Subcutaneous abdominal adipose tissue (tissue), 5 donors: ENCODE measurements around the gene CEP89.
"Not testable (repeated sequence)": the region's sequence is repeated elsewhere in the genome, so short reads cannot be mapped to it uniquely, and the experiment has no call there.

Experiments
- H3K27ac ChIP-seq: one replicate; pipeline ENCODE4 v1.7.0; 2013; ENCODE audit warnings: low read depth, mild to moderate bottlenecking, inconsistent platforms, low read length, moderate library complexity
- H3K27me3 ChIP-seq, 5 donors: one replicate each; pipeline ENCODE4 v1.7.0; 2013; ENCODE audit warnings: low read length in 5 of 5, inconsistent platforms in 1 of 5; ENCODE audit not compliant: control insufficient read depth in 5 of 5, insufficient read depth in 4 of 5
- H3K36me3 ChIP-seq, 5 donors: one replicate each; pipeline ENCODE4 v1.7.0; 2013; ENCODE audit warnings: low read length in 5 of 5; ENCODE audit not compliant: control insufficient read depth in 5 of 5, insufficient read depth in 5 of 5
- H3K4me1 ChIP-seq, 5 donors: one replicate each; pipeline ENCODE4 v1.7.0; 2013; ENCODE audit warnings: low read length in 5 of 5, mild to moderate bottlenecking in 3 of 5, moderate library complexity in 1 of 5; ENCODE audit not compliant: control insufficient read depth in 5 of 5, insufficient read depth in 5 of 5
- H3K4me3 ChIP-seq, 5 donors: one replicate each; pipeline ENCODE4 v1.7.0; 2013; ENCODE audit warnings: low read length in 5 of 5, low read depth in 1 of 5
- H3K9ac ChIP-seq, 5 donors: one replicate each; pipeline ENCODE4 v1.7.0; 2013; ENCODE audit warnings: low read length in 5 of 5, mild to moderate bottlenecking in 4 of 5, moderate library complexity in 3 of 5
- H3K9me3 ChIP-seq, 5 donors: one replicate each; pipeline ENCODE4 v1.7.0; 2013; ENCODE audit warnings: low read length in 5 of 5; ENCODE audit not compliant: control insufficient read depth in 5 of 5
- donor health status: healthy.
- donor health status: healthy.
- donor health status: healthy.
- donor health status: healthy.
- donor health status: healthy.

Gene CEP89

DNA sequence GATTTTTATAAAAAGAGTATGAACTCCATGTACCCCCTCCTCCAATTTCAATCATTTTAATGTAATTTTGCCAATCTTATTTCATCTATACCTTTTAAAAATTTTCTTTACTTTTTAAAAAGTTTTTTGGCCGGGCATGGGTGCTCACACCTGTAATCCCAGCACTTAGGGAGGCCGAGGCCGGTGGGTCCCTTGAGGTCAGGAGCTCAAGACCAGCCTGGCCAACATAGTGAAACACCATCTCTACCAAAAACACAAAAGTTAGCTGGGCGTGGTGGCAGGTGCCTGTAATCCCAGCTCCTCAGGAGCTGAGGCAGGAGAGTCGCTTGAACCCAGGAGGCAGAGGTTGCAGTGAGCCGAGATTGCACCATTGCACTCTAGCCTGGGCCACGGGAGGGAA, 138.4 kb downstream of the CEP89 start:
- H3K27ac ChIP-seq, H3K36me3 ChIP-seq, H3K4me1 ChIP-seq, H3K9ac ChIP-seq, H3K27me3 ChIP-seq, H3K4me3 ChIP-seq, H3K9me3 ChIP-seq: not testable (repeated sequence)

DNA sequence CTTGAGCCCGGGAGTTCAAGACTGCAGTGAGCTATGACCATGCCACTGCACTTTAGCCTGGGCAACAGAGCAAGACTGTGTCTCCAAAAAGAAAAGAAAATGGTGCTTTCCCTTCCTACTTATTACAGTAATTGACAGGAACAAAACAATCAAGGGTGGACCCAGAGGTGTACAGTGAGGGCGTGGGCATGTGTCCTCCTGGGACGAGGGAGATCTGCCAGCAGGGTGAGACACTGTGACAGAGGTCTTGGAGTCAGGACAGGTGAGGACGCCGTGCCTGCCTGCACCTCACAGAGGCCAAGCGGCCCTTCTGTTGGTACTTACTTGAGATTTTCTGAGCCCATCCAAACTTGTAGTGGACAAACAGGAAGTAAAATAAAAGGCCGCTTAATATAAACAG, 138.9 kb downstream of the CEP89 start:
- not testable (repeated sequence) for H3K27me3 ChIP-seq, H3K27ac ChIP-seq, H3K4me1 ChIP-seq, H3K36me3 ChIP-seq, H3K9me3 ChIP-seq, H3K9ac ChIP-seq, H3K4me3 ChIP-seq

DNA sequence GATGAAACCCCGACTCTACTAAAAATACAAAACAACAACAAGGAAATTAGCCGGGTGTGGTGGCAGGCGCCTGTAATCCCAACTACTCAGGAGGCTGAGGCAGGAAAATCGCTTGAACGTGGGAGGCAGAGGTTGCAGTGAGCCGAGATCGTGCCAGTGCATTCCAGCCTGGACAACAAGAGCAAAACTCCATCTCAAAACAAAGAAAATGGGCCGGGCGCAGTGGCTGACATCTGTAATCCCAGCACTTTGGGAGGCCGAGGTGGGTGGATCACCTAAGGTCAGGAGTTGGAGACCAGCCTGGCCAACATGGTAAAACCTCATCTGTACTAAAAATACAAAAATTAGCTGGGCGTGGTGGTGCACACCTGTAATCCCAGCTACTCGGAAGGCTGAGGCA, 139.7 kb downstream of the CEP89 start:
- not testable (repeated sequence) for H3K36me3 ChIP-seq, H3K4me3 ChIP-seq, H3K27me3 ChIP-seq, H3K4me1 ChIP-seq, H3K9me3 ChIP-seq, H3K27ac ChIP-seq, H3K9ac ChIP-seq

DNA sequence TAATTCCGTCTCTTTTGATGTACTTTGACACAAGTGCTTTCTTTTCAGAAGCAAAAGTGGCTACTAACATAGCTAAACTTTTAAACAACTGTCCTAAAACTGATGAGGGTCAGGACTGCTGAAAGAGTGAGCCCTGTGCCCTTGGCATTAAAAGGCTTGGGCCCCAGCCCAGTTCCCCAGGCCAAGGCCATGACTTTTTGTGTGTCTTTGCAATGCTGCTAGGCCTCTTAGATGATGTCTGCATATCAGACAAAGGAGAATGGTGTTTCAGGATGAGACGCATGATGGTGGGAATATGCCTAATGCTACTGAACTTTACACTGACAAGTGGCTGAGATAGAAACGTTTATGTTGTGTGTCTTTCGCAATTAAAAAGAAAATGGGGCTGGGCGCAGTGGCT, 140.1 kb downstream of the CEP89 start:
- no peaks in the 10 kb centered on the region for H3K27me3 ChIP-seq

DNA sequence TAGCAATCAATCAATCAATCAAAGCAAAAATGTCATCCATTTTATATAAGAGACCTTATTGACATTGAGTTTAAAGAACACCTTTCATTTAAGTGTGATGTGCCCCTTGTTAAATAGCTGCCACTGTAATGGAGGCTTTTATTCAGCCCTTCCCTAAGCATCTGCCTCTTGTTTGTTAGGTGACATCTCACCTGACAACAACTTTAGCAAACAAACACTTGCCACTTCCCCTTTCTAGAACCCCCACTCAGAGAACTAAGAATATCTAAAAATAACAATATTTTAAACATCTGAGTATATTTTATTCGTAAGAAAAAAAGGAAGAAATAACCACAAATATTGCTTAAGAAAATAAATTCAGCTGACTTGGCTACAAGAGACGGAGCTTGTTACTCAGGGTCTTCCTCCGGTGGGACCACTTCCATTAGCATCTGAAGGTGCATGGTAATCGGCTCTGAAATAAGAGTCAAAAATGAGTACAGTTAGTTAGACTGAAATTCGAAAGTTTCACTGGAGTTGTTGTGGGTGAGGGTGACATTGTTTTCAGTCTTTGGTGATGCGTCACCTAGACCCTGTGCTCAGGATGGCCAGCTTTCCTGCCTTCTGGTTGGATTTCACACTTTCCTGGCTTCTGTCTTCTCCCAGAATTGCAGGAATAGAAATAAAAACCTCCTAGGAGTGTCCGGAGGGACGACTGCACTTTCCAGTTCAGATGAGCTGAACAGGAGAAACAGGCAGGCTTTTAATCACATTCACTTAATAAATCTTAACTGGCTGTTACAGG, 141.3 kb downstream of the CEP89 start:
- Histone ChIP-seq H3K27me3 (peaks cover 0 to under 1% (median 0%) of the 10 kb centered on the region in 5 donors), H3K27ac (no peak overlapping the region)

More for the DNA sequence above, 140.1 kb downstream of the CEP89 start:
- H3K4me1 ChIP-seq = no peaks in the 10 kb centered on the region
- H3K9ac ChIP-seq = no peak overlapping the region
- no peaks in the 10 kb centered on the region for H3K9me3 ChIP-seq
- H3K36me3 ChIP-seq = peaks cover 0 to 2% (median 0%) of the 10 kb centered on the region in 5 donors
- H3K4me3 ChIP-seq = no peak overlapping the region
- H3K27ac ChIP-seq = no peak overlapping the region

DNA sequence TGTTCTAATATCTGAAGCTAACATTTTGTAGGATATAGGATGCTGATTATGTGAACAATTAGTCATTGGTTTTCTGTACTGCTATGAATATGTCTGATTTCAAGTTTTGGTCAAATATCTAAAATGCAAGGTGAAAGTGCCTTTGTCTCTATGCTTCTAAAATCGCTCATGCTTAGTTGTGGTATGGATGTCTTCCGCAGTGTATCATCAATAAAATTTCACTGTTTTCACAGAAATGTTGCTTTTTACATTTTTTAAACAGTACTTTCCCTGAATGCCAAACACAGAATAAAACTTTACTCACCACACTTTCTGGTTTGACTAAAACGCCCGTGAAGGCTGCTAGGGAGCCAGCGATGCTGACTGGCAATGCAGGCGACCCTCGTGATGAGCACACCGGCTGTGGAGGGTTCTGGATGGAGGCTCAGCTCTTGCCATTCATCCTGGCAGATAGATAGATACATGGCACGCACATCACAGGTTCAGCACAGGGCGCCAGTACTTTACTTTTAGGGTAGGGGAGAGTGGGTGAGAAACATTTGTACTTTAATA, 142.3 kb downstream of the CEP89 start:
- Histone ChIP-seq H3K4me3 (no peak overlapping the region), H3K36me3 (peaks cover 0 to 2% (median 0%) of the 10 kb centered on the region in 5 donors), H3K4me1 (no peaks in the 10 kb centered on the region), H3K9me3 (no peaks in the 10 kb centered on the region), H3K27me3 (peaks cover 3 to 7% (median 4%) of the 10 kb centered on the region in 5 donors), H3K27ac (no peak overlapping the region), H3K9ac (no peak overlapping the region)

More for the DNA sequence above, 141.3 kb downstream of the CEP89 start:
- H3K4me3 ChIP-seq = no peak overlapping the region
- H3K4me1 ChIP-seq = no peaks in the 10 kb centered on the region
- H3K9ac ChIP-seq = no peak overlapping the region
- H3K9me3 ChIP-seq = no peaks in the 10 kb centered on the region
- peaks cover 0 to 2% (median 0%) of the 10 kb centered on the region in 5 donors for H3K36me3 ChIP-seq

DNA sequence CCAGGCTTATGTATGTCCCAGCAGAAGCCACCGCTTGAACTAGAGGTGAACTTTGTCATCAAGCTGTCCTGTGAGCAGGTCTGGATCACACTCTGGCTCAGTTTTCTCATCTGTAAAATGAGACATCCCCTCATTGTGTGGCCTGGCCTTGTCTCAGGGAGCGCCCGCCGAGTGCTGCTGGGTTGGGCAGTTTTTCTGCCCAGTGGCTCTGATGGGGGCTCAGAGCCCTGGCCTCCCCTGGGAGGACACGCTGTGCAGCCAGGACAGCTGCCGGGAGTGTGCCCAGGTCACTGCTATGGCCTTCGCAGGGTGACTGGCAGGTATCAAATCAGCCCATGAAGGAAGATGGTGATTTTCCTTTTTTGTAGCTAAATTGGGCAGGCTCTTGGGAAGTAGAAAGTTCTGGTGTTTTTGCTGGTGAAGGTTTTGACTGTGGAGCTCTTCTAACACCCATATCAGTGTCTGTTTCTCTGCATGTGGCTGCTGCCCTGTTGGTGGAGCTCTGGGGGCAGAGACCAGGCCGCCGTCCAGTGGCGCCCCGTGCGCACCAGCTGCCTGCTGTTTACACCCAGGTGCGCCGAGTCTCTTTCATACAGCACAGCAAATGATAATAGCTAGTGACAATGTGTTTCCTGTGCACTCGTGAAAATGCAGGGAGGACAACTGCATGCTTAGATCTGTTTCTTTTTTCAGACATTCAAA, 143.0 kb downstream of the CEP89 start:
- Histone ChIP-seq H3K36me3 (peaks cover 0 to 2% (median 0%) of the 10 kb centered on the region in 5 donors), H3K27me3 (peaks cover 9 to 13% (median 11%) of the 10 kb centered on the region in 5 donors)

DNA sequence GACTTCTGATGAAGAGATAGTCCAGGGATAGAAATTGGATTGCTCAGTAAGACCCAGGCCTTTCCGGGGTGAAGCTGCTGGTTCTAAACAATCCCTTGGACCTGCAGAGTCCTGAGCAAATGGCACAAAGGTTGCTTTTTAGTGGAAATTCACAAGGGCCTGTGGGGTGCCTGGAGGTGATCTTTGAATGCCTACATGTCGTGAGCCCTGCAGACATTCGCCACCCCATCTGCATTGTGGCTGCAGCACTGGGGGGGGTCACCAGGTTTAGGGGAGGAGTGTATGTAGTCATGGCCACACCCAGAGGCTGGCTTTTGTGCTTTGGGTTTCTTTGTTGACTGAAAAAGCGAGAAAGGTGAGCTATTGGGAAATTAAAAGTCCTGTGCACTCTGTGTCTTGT, 143.6 kb downstream of the CEP89 start:
- H3K4me3 ChIP-seq = no peak overlapping the region
- no peaks in the 10 kb centered on the region for H3K4me1 ChIP-seq
- no peak overlapping the region for H3K27ac ChIP-seq
- H3K9ac ChIP-seq = no peak overlapping the region
- H3K27me3 ChIP-seq = peaks cover 12 to 16% (median 15%) of the 10 kb centered on the region in 5 donors
- H3K36me3 ChIP-seq = peaks cover 0 to 2% (median 0%) of the 10 kb centered on the region in 5 donors
- H3K9me3 ChIP-seq = no peaks in the 10 kb centered on the region

More for the DNA sequence above, 143.0 kb downstream of the CEP89 start:
- no peaks in the 10 kb centered on the region for H3K4me1 ChIP-seq
- no peaks in the 10 kb centered on the region for H3K9me3 ChIP-seq
- no peak overlapping the region for H3K27ac ChIP-seq
- no peak overlapping the region for H3K9ac ChIP-seq
- no peak overlapping the region for H3K4me3 ChIP-seq
